ENCODE results near the gene NEO1.
A peak's percentile ranks its signal among the peaks of the same experiment; 100 is the strongest.

NEO1 gene

DNA sequence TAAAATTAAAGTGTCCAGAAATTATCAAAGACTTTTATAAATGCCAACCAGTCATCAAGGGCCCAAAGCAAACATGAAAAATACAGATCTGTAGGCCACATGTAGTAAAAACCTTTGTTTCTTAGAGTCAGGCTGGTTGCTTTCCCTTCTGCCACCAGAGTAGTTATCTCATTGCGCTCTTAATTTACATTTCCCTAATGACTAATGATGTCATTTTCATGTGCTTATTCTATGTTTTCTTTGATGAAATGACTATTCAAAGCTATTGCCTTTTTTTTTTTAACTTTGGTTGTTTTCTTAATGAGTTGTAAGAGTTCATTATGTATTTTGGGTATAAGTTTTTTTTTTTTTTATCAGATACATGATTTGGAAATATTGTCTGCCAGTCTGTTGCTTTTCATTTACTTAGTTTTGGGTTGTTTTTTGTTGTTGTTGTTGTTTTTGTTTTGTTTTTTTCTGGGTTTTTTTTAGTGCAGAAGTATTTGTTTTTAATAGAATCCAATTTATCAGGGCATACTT, 175.9 kb downstream of the NEO1 start:
- TF ChIP-seq, protein P1, sequence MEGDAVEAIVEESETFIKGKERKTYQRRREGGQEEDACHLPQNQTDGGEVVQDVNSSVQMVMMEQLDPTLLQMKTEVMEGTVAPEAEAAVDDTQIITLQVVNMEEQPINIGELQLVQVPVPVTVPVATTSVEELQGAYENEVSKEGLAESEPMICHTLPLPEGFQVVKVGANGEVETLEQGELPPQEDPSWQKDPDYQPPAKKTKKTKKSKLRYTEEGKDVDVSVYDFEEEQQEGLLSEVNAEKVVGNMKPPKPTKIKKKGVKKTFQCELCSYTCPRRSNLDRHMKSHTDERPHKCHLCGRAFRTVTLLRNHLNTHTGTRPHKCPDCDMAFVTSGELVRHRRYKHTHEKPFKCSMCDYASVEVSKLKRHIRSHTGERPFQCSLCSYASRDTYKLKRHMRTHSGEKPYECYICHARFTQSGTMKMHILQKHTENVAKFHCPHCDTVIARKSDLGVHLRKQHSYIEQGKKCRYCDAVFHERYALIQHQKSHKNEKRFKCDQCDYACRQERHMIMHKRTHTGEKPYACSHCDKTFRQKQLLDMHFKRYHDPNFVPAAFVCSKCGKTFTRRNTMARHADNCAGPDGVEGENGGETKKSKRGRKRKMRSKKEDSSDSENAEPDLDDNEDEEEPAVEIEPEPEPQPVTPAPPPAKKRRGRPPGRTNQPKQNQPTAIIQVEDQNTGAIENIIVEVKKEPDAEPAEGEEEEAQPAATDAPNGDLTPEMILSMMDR (IDR thresholded peaks at IDR 0.05) = no peak

DNA sequence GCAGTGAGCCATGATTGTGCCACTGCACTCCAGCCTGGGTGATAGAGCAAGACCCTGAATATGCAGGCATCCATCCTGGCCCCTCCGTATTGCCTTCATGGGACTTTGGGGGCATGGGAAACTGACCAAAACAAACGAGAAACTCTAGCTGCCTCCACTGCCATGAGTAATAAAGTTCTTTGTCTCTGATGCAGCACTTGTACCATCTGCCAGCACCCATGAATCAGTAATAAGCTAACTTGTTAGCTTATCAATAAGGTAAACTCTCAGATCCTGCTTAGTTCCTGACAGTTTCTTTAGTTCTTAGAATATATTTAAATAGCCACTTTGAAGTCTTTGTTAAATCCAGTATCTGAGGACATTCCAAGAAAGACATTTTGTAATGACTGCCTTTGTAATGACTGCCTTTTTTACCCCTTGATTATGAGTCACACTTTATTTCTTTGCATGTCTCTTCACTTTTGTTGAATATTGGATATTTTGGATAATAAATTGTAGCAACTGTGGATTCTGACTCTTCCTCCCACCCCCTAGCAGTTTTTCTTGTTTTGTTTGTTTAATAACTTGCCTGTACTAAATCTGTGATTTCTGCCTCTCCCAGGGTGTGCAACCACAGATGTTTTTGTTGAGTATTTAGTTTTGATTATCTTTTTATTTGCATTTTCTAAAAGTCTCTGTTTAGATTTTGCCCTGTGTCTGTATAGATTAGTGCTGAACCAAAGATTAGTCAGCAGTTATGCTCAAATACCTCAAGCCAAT, 179.6 kb downstream of the NEO1 start:
- TF ChIP-seq, protein P1 (IDR thresholded peaks at IDR 0.05) = no peak

DNA sequence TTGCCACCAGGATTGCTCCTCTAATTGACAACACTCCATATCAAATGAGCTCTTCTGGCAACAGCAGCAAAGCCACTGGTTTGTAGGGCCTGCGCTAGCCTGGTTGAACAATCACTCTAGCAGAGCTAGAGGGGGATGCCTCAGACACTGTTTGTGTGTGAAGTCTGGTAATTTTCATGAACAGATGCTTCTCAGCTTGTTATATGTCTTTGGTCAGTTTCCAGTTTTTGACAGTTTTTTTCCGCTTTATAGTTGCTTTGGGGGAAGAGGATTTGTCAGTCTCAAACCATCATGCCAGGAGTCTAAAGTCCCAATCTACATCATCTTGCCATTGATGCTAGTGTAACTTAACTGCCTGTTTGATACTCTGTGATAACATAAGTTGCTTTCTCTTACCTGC, 180.5 kb downstream of the NEO1 start:
- TF ChIP-seq, protein P1 (IDR thresholded peaks at IDR 0.05) = no peak

DNA sequence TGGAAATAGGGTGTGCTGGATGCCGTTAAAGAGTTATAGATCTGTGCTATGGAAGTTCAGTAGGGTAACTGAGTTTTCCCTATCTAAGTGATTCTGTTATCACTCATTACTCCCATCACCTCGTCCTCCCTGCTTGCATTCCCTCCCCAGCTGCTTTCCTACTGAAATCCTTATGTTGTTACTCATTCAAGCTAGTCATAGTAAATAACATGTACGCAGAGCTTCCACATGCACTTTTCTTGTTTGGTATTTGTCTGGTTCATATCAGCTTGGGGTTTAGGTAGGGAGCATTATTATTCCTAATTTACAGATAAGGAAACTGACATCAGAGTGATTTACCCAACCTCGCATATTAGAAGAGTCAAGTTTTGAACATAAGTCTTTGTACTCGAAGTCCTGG, 181.4 kb downstream of the NEO1 start:
- TF ChIP-seq, protein P1 (IDR thresholded peaks at IDR 0.05) = no peak

DNA sequence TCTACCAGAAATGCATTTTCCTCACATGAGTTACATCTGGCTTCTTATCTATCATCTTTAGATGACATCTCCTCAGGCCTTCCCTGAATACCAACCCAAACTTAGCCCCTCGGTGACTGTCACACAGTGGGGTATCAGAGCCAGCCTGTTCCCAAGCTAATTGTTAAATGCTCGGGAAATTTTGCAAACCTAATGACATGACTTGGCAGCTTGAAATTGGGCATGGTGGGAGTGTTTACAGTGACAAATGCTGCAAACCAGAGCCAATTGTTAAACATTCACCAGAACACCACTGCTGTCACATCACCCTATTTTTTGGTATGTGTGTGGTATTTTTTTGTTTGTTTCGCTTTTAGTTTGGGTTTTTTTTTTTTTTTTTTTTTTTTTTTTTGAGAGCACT, 185.6 kb downstream of the NEO1 start:
- TF ChIP-seq, protein P1 (IDR thresholded peaks at IDR 0.05) = no peak

DNA sequence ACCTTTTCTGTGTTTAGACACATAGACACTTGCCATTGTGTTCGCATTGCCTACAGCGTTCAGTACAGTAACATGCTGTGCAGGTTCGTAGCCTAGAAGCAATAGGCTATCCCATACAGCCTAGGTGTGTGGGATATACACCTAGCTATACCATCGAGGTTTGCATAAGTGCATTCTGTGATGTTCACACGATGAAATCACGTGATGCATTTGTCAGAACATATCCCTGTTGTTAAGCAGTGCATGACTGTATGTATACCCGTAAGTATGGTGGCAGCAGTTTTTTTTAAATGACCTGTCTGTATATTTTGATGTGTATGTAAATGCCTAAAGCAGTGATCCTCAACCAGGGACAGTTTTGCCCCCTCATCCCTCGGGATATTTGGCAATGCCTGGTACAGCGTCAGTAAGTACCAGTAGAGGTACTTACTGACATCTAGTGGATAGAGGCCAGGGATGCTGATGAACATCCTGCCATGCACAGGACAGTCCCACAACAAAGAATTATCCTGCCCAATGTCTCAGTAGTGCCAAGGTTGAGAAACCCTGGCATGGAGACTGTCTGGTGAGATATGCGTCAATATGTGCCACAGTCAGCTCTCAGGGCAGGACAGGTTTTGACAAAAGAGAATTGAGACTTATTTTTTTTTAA, 187.4 kb downstream of the NEO1 start:
- TF ChIP-seq, protein P1 (IDR thresholded peaks at IDR 0.05) = peak; percentile 70

DNA sequence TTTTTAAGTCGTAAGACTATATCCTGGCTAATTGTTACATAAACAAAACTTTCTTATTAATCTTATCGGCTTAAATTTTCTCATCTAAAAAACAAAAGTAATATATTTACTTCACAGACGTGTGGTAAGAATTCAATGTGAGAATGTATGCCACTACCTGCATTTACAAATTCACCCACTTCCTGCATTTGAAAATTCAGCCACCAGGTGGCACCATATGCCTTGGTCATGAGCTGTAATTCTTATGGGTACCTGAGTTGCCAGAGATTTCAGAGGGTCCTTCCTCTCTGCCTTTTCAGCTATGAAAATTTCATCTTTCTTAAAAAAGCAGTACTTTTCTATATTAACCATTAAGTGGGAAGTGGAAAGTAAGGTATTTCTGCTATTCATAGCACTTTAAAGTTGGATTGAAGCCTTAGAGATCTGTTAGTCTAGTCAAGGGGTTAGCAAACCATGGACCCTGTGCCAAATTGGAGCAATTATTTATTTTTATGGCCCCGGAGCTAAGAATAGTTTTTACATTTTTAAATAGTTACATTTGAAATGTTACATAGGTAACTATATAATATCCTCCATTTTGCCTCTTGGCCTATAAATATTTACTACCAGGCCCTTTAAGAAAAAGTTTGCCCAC, 188.7 kb downstream of the NEO1 start:
- TF ChIP-seq, protein P1 (IDR thresholded peaks at IDR 0.05) = peak; percentile 90
